ENCODE measurements around the gene ASXL1. TPM values are rescaled to one million over a fixed set of nuclear protein-coding genes. Genes with fewer than 3 reads are reported as not detected.

Gene ASXL1
- total and polyA plus RNA-seq, 10 of the 15 experiments (the other 5 are each of a cell fraction or from before 2014, with no cell fraction given) = 11.0 to 87.6 (median 56.8) TPM

GRCh38 chr20:32366380-32366779, 8.2 kb downstream of the ASXL1 start:
- FAIRE-seq (no peak), ATAC-seq (peak; percentile 43), DNase-seq (ENCODE audit: low read depth, low spot score) (no peak)
- SMC1A ChIA-PET (ENCODE audit: uncharacterized antibody, unreplicated experiment) = interaction anchor here (1.3 to 3.4 kb wide), 2 partner anchors 19 to 29 kb away, joined by 4 to 23 read pairs; no protein-coding TSS in a partner anchor
- intact Hi-C loops (cut with micrococcal nuclease; ENCODE audit: unreplicated experiment) (no loop called here), in situ Hi-C loops (cut with MboI) (no loop called here)
- H4K20me1 ChIP-seq (ENCODE audit: control insufficient read depth, insufficient read depth) = peaks cover 9% of the 10 kb centered on the region
- no peak overlapping the region for H2AFZ ChIP-seq (ENCODE audit: control insufficient read depth, low read depth, low read length)
- BruUV-seq (replicated peaks) = no TSS peak
- 0% methylated on average over 2 of the region's 2 CpGs for WGBS (ENCODE audit: insufficient coverage, insufficient replicate concordance, low lambda C conversion rate, missing lambda C conversion rate)
- CTCF ChIA-PET = no interaction called here
- H3K4me1 ChIP-seq (ENCODE audit: control insufficient read depth, insufficient read depth, low read length) = peaks cover 41% of the 10 kb centered on the region
- H3K9me3 ChIP-seq (replicated peaks; ENCODE audit: control insufficient read depth, insufficient read depth, low read length) = no peaks in the 10 kb centered on the region; the same call in 2 of the 3 replicates
- RAD21 ChIA-PET (ENCODE audit: unreplicated experiment) = interaction anchor here (0.6 to 1.8 kb wide), 3 partner anchors 10 to 45 kb away, joined by 3 to 8 read pairs (median 3); no protein-coding TSS in a partner anchor
- 0 out of 2 replicates have a peak overlapping the region, but pooled peaks have one; percentile 32 for H3K4me3 ChIP-seq
- no peak overlapping the region for H3K27ac ChIP-seq (ENCODE audit: control insufficient read depth, insufficient read depth)
- peaks cover 4 to 10% of the 10 kb centered on the region in 2 experiments for H3K36me3 ChIP-seq (ENCODE audit: control insufficient read depth in 2 of 2, insufficient read depth in 2 of 2, low read length in 1 of 2)
- no peak overlapping the region for H3K9ac ChIP-seq (ENCODE audit: control insufficient read depth, insufficient read depth, low read length)
- peak overlapping the region; percentile 60 for H3K4me2 ChIP-seq (ENCODE audit: control insufficient read depth, insufficient read depth)
- POLR2A ChIA-PET = interaction anchor here (1.6 to 2.8 kb wide), 2 partner anchors 9 to 11 kb away, joined by 4 to 9 read pairs; no protein-coding TSS in a partner anchor
- no peaks in the 10 kb centered on the region for H3K27me3 ChIP-seq (replicated peaks in 1 of 2; ENCODE audit: control insufficient read depth in 2 of 2, insufficient read depth in 2 of 2, low read length in 1 of 2)
- H3K79me2 ChIP-seq (ENCODE audit: control insufficient read depth, insufficient read depth, low read length) = peaks cover 80% of the 10 kb centered on the region
- TF ChIP-seq ZNF24 (IDR thresholded peaks at IDR 0.05) (no peak), CREM (IDR thresholded peaks at IDR 0.05; ENCODE audit: low read depth) (0 out of 2 replicates have a peak, but pooled peaks have one; percentile 14), POLR2AphosphoS2 (IDR thresholded peaks at IDR 0.05; ENCODE audit: low read depth, low read length) (no peak), EGR1 (IDR thresholded peaks at IDR 0.05; ENCODE audit: borderline replicate concordance in 1 of 2, low read depth in 2 of 2, low read length in 2 of 2) (no peak), SKIL (IDR thresholded peaks at IDR 0.05; ENCODE audit: low read depth, poor library complexity, severe bottlenecking) (no peak), BACH1 (IDR thresholded peaks at IDR 0.05; ENCODE audit: borderline replicate concordance) (no peak), FOXM1 (IDR thresholded peaks at IDR 0.05; ENCODE audit: low read depth, low read length) (peak; percentile 26; the same call in 1 of the 2 replicates), NFIC (IDR thresholded peaks at IDR 0.05; ENCODE audit: low read depth, low read length) (no peak), JUNB (IDR thresholded peaks at IDR 0.05) (peak; percentile 75), PAX8 (IDR thresholded peaks at IDR 0.05) (no peak), GABPA (IDR thresholded peaks at IDR 0.05; ENCODE audit: low read depth) (no peak), IRF4 (IDR thresholded peaks at IDR 0.05; ENCODE audit: low read depth, low read length) (peak; percentile 79; the same call in 1 of the 2 replicates), RUNX3 (IDR thresholded peaks at IDR 0.05; ENCODE audit: low read length) (peak; percentile 61), MAX (IDR thresholded peaks at IDR 0.05; ENCODE audit: low read depth, low read length) (no peak), SPI1 (IDR thresholded peaks at IDR 0.05; ENCODE audit: borderline replicate concordance, insufficient read depth, low read depth, low read length) (no peak), FOS (IDR thresholded peaks at IDR 0.05; ENCODE audit: borderline replicate concordance, extremely low read depth, insufficient read length) (no peak), ZBTB40 (IDR thresholded peaks at IDR 0.05; ENCODE audit: borderline replicate concordance) (no peak), WRNIP1 (IDR thresholded peaks at IDR 0.05; ENCODE audit: borderline replicate concordance, low read depth, low read length) (no peak), ETV6 (conservative IDR thresholded peaks at IDR 0.05 in 1 of 2, IDR thresholded peaks at IDR 0.05 in 1 of 2; ENCODE audit: borderline replicate concordance in 1 of 2, low read depth in 1 of 2) (peak in 1 of 2 experiments; percentile 52; a peak in 1 of 4 replicates)
